B cell (primary cell): Measurements from ENCODE around the gene STPG3. TPM values are rescaled to one million over a fixed set of nuclear protein-coding genes. Genes with fewer than 3 reads are reported as not detected.
A peak's percentile ranks its signal among the peaks of the same experiment; 100 is the strongest.

Experiments used
- ATAC-seq: fragments of 200-7000 bp; cut with Tn5 transposase; one replicate; pipeline ENCODE4 v1.10.0; 2021; ENCODE audit warnings: low read depth, mild to moderate bottlenecking, moderate number of reproducible peaks, moderate library complexity
- CTCF ChIA-PET: fragments of 350-600 bp; sonication (Branson Sonifier 250); formaldehyde crosslinking; loops from one replicate; lab custom pipeline; 2021; ENCODE audit warnings: antibody characterized with exemption, inconsistent platforms; lab: Charles Lee
- POLR2A ChIA-PET: fragments of 350-600 bp; sonication (Branson Sonifier 250); formaldehyde crosslinking; loops from one replicate; lab custom pipeline; 2021; ENCODE audit warnings: antibody characterized with exemption; lab: Charles Lee
- DNase-seq: peaks from one replicate; pipeline ENCODE4 v3.0.0; 2013
- H2AFZ ChIP-seq: 2 replicates; pipeline ENCODE4 v1.6.1; 2012; ENCODE audit warnings: mild to moderate bottlenecking, low read depth, low read length; ENCODE audit not compliant: insufficient read depth, poor library complexity, severe bottlenecking
- H3K27ac ChIP-seq, 2 donors: 1 replicate in 1 of 2; 2 replicates in 1 of 2; pipeline ENCODE4 v1.5.1; 2012 to 2013; ENCODE audit warnings: low read length in 2 of 2, mild to moderate bottlenecking in 2 of 2, moderate library complexity in 1 of 2
- H3K27me3 ChIP-seq, 4 experiments: fragments of 200-600 bp in 1 of 4; sonication (generic) in 1 of 4; replicated peaks in 1 of 4; 1 replicate in 2 of 4; 2 replicates in 2 of 4; pipeline versions ENCODE4 v1.6.1 to v1.7.0; 2013 to 2016; ENCODE audit warnings: low read length in 3 of 4, mild to moderate bottlenecking in 2 of 4, mixed read lengths in 1 of 4, moderate library complexity in 1 of 4; ENCODE audit not compliant: insufficient read depth in 4 of 4, control insufficient read depth in 3 of 4; ENCODE audit errors: control extremely low read depth in 1 of 4
- H3K36me3 ChIP-seq, 2 experiments: replicated peaks in 1 of 2; 1 replicate in 1 of 2; 2 replicates in 1 of 2; pipeline versions ENCODE4 v1.6.1 to v1.7.1; 2013; ENCODE audit warnings: low read length in 1 of 2; ENCODE audit not compliant: insufficient read depth in 2 of 2, control insufficient read depth in 1 of 2; ENCODE audit errors: control extremely low read depth in 1 of 2, extremely low read depth in 1 of 2
- H3K4me1 ChIP-seq, 2 donors: fragments of 200-600 bp in 1 of 2; sonication (generic) in 1 of 2; 1 replicate in 1 of 2; 2 replicates in 1 of 2; pipeline versions ENCODE4 v1.5.1 to v1.6.1; 2013 to 2017; ENCODE audit warnings: low read length in 2 of 2; ENCODE audit not compliant: control insufficient read depth in 2 of 2, insufficient read depth in 2 of 2
- H3K4me2 ChIP-seq: replicated peaks from 2 replicates; pipeline ENCODE3; 2012; ENCODE audit warnings: mild to moderate bottlenecking, low read depth, low read length; ENCODE audit not compliant: poor library complexity, severe bottlenecking
- H3K4me3 ChIP-seq, 5 experiments: fragments of 200-600 bp in 1 of 5; sonication (generic) in 1 of 5; 1 replicate in 3 of 5; 2 replicates in 2 of 5; pipeline versions ENCODE4 v1.5.1 to v1.7.0; 2011 to 2016; ENCODE audit warnings: low read length in 4 of 5, mild to moderate bottlenecking in 4 of 5, low read depth in 2 of 5, control low read depth in 1 of 5, moderate library complexity in 1 of 5; ENCODE audit not compliant: insufficient read depth in 1 of 5; ENCODE audit errors: control extremely low read depth in 1 of 5, extremely low read depth in 1 of 5
- H3K79me2 ChIP-seq: fragments of 200-600 bp; sonication (generic); one replicate; pipeline ENCODE4 v1.6.0; 2016; ENCODE audit warnings: low read length; ENCODE audit not compliant: control insufficient read depth, insufficient read depth
- H3K9ac ChIP-seq: fragments of 200-600 bp; sonication (generic); 2 replicates; pipeline ENCODE4 v1.6.1; 2017; ENCODE audit warnings: mild to moderate bottlenecking, low read length, moderate library complexity
- H3K9me3 ChIP-seq, 3 donors: one replicate each; pipeline versions ENCODE4 v1.6.1 to v1.7.1; 2013; ENCODE audit warnings: low read length in 2 of 3; ENCODE audit not compliant: control insufficient read depth in 2 of 3, insufficient read depth in 1 of 3; ENCODE audit errors: control extremely low read depth in 1 of 3
- H4K20me1 ChIP-seq: 2 replicates; pipeline ENCODE4 v1.6.0; 2012; ENCODE audit warnings: mild to moderate bottlenecking, low read length; ENCODE audit not compliant: insufficient read depth, control insufficient read depth, poor library complexity, severe bottlenecking
- H3K27ac Mint-ChIP-seq: one replicate; pipeline ENCODE4 v1.8.0; 2021; ENCODE audit warnings: mixed read lengths
- H3K27me3 Mint-ChIP-seq: one replicate; pipeline ENCODE4 v1.8.0; 2021; ENCODE audit warnings: mixed read lengths
- H3K4me1 Mint-ChIP-seq: one replicate; pipeline ENCODE4 v1.8.0; 2021; ENCODE audit warnings: mixed read lengths
- H3K4me3 Mint-ChIP-seq: one replicate; pipeline ENCODE4 v1.8.0; 2021; ENCODE audit warnings: mixed read lengths
- H3K9me3 Mint-ChIP-seq: one replicate; pipeline ENCODE4 v1.8.0; 2022; ENCODE audit warnings: mixed read lengths; ENCODE audit not compliant: insufficient read depth
- EZH2 ChIP-seq: IDR thresholded peaks from 2 replicates; pipeline ENCODE4 v1.6.1; 2012; ENCODE audit warnings: borderline replicate concordance, low read depth, mild to moderate bottlenecking, moderate library complexity, low read length; ENCODE audit not compliant: insufficient read depth, poor library complexity, severe bottlenecking
- WGBS: methylation state at CpG from one replicate; pipeline ENCODE4 v1.1.5; 2013; ENCODE audit warnings: missing lambda C conversion rate; ENCODE audit not compliant: insufficient coverage; 5-methylcytosine and 5-hydroxymethylcytosine counted together
- intact Hi-C: fragments of 100-400 bp; cut with micrococcal nuclease; formaldehyde crosslinking; loops from one replicate; pipeline ENCODE4 v1.10.0; 2022
- polyA plus RNA-seq: library from polyadenylated mRNA; depleted of rRNA; stranded (reverse); fragments of >200 nt; gene quantifications from 2 replicates; pipeline ENCODE4 v1.2.3, GENCODE V29; 2012
- total RNA-seq, 2 donors: library from RNA; stranded (reverse); fragments of 120-200 nt in 1 of 2; gene quantifications; 1 replicate in 1 of 2; 2 replicates in 1 of 2; pipeline versions ENCODE4 v1.2.3 to v1.2.4, GENCODE V29; 2013 to 2022
- TF ChIP-seq, protein P1 (sequence below): fragments of 200-600 bp; IDR thresholded peaks from one replicate; pipeline ENCODE4 v1.8.0; 2022; ENCODE audit warnings: antibody characterized with exemption, mild to moderate bottlenecking

Gene STPG3
- total and polyA plus RNA-seq, 2 donors (not counting 1 experiment from before 2014, with no cell fraction given): not detected

DNA sequence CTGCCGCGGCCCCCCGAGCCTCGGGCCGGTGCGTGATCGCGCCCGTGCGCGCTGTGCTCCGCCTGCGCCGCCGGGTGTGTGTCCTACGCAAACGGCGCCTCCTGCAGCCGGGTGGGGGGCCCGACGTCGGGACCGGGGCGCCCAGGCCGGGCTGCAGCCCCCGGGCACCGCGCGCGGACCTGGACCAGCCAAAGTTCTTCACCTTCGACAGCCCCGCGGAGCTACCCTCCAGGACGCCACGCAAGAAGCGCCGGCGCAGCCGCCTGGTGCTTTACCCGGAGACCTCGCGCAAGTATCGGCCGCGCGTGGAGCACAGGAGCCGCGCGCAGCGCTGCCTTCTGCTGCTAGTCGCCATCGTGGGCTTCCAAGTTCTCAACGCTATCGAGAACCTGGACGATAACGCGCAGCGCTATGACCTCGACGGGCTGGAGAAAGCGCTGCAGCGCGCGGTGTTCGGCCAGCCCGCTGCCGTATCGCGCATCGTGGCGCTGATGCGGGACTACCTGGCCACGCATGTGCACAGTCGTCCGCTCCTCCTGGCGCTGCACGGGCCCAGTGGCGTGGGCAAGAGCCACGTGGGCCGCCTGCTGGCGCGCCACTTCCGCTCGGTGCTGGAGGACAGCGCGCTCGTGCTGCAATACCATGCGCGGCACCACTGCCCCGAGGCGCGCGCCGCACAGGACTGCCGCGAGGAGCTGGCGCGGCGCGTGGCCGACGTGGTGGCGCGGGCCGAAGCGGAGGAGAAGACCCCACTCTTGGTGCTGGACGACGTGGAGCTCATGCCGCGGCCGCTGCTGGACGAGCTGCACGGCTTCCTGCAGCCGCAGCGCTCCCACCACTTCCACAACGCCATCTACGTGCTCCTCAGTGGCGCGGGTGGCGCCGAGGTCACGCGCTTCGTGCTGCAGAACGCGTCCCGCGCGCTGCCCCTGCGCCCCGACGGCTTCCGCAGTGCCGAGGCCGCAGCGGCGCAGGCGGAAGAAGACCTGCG is 27.9 kb downstream of the STPG3 start:
- no peak overlapping the region for H2AFZ ChIP-seq
- ATAC-seq: no peak
- peak overlapping the region; percentile 100 for H3K4me2 ChIP-seq
- no peaks in the 10 kb centered on the region for H3K9me3 Mint-ChIP-seq
- H3K27me3 Mint-ChIP-seq: no peaks in the 10 kb centered on the region
- peaks cover 0 to 12% of the 10 kb centered on the region in 2 experiments for H3K36me3 ChIP-seq
- peaks cover 25% of the 10 kb centered on the region for H4K20me1 ChIP-seq
- H3K9me3 ChIP-seq: no peaks in the 10 kb centered on the region
- no peaks in the 10 kb centered on the region for H3K27me3 ChIP-seq
- peak; percentile 27 for DNase-seq
- peak overlapping the region in 1 of 2 donors; percentile 79 for H3K27ac ChIP-seq
- peak overlapping the region; percentile 83 for H3K9ac ChIP-seq
- intact Hi-C loops: no loop called here
- 95% methylated on average over 139 of the region's 139 CpGs for WGBS
- peaks cover 20% of the 10 kb centered on the region for H3K79me2 ChIP-seq
- CTCF ChIA-PET: interaction anchor here (1.1 kb wide), 1 partner anchor 10 kb away, joined by 3 read pairs; no protein-coding TSS in a partner anchor
- no peak overlapping the region for H3K27ac Mint-ChIP-seq
- H3K4me3 Mint-ChIP-seq: no peak overlapping the region
- POLR2A ChIA-PET: interaction anchor here (1.3 kb wide), 1 partner anchor 11 kb away, joined by 4 read pairs; no protein-coding TSS in a partner anchor
- peaks cover 36 to 64% of the 10 kb centered on the region in 2 donors for H3K4me1 ChIP-seq
- TF ChIP-seq EZH2: no peak
- TF ChIP-seq, protein P1, sequence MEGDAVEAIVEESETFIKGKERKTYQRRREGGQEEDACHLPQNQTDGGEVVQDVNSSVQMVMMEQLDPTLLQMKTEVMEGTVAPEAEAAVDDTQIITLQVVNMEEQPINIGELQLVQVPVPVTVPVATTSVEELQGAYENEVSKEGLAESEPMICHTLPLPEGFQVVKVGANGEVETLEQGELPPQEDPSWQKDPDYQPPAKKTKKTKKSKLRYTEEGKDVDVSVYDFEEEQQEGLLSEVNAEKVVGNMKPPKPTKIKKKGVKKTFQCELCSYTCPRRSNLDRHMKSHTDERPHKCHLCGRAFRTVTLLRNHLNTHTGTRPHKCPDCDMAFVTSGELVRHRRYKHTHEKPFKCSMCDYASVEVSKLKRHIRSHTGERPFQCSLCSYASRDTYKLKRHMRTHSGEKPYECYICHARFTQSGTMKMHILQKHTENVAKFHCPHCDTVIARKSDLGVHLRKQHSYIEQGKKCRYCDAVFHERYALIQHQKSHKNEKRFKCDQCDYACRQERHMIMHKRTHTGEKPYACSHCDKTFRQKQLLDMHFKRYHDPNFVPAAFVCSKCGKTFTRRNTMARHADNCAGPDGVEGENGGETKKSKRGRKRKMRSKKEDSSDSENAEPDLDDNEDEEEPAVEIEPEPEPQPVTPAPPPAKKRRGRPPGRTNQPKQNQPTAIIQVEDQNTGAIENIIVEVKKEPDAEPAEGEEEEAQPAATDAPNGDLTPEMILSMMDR: no peak
- no peak overlapping the region for H3K4me3 ChIP-seq
- peaks cover 49% of the 10 kb centered on the region for H3K4me1 Mint-ChIP-seq
